ENCODE data around the gene CACNA2D4. TPM values are rescaled to one million over a fixed set of nuclear protein-coding genes. Genes with fewer than 3 reads are reported as not detected.

Gene CACNA2D4
- total and polyA plus RNA-seq, 4 donors = 0.82 to 2.8 (median 1.3) TPM

- WGBS = 75% methylated on average over 18 of the region's 18 CpGs
- Histone ChIP-seq H3K4me3 (ENCODE audit: low read depth in 1 of 3, low read length in 3 of 3) (no peak overlapping the region), H3K9me3 (ENCODE audit: control insufficient read depth in 4 of 4, low read length in 3 of 4) (no peaks in the 10 kb centered on the region), H3K9ac (ENCODE audit: low read depth in 1 of 2, low read length in 2 of 2) (no peak overlapping the region), H3K27ac (ENCODE audit: low read depth in 1 of 2, low read length in 2 of 2) (no peak overlapping the region), H3K4me1 (ENCODE audit: control insufficient read depth in 4 of 4, insufficient read depth in 4 of 4, low read length in 3 of 4) (peaks cover 0 to 3% (median 1%) of the 10 kb centered on the region in 4 donors), H3K27me3 (ENCODE audit: control insufficient read depth in 4 of 4, insufficient read depth in 4 of 4, low read length in 3 of 4) (no peaks in the 10 kb centered on the region), H3K36me3 (ENCODE audit: control insufficient read depth in 4 of 4, insufficient read depth in 3 of 4, low read depth in 1 of 4, low read length in 3 of 4) (no peaks in the 10 kb centered on the region)
- DNase-seq (ENCODE audit: low spot score) = peak; percentile 88
- no peak for TF ChIP-seq ATF3 (IDR thresholded peaks at IDR 0.05)
- peak; percentile 27 for TF ChIP-seq NR2F2 (IDR thresholded peaks at IDR 0.05)
Observed at GRCh38 chr12:1916371-1917171, 1.9 kb downstream of the CACNA2D4 start.

GRCh38 chr12:1915082-1915968 lies 3.1 kb downstream of the CACNA2D4 start:
- H3K4me3 ChIP-seq (ENCODE audit: low read depth in 1 of 3, low read length in 3 of 3) = no peak overlapping the region
- no peaks in the 10 kb centered on the region for H3K9me3 ChIP-seq (ENCODE audit: control insufficient read depth in 4 of 4, low read length in 3 of 4)
- peak; percentile 70 for DNase-seq (ENCODE audit: low spot score)
- no peak overlapping the region for H3K9ac ChIP-seq (ENCODE audit: low read depth in 1 of 2, low read length in 2 of 2)
- no peaks in the 10 kb centered on the region for H3K27me3 ChIP-seq (ENCODE audit: control insufficient read depth in 4 of 4, insufficient read depth in 4 of 4, low read length in 3 of 4)
- H3K27ac ChIP-seq (ENCODE audit: low read depth in 1 of 2, low read length in 2 of 2) = no peak overlapping the region
- no peak for TF ChIP-seq ATF3 (IDR thresholded peaks at IDR 0.05)
- TF ChIP-seq REST (IDR thresholded peaks at IDR 0.05) = no peak
- no peak for TF ChIP-seq HNF4A (conservative IDR thresholded peaks at IDR 0.05)
- no peak for TF ChIP-seq FOXA1 (IDR thresholded peaks at IDR 0.05)
- TF ChIP-seq JUND (IDR thresholded peaks at IDR 0.05) = no peak
- TF ChIP-seq HNF4G (IDR thresholded peaks at IDR 0.05) = no peak
- TF ChIP-seq MAX (IDR thresholded peaks at IDR 0.05) = no peak
- no peak for TF ChIP-seq FOXA2 (IDR thresholded peaks at IDR 0.05)
- no peak for TF ChIP-seq YY1 (IDR thresholded peaks at IDR 0.05)
- TF ChIP-seq NR2F2 (IDR thresholded peaks at IDR 0.05) = no peak
- no peak for TF ChIP-seq RAD21 (IDR thresholded peaks at IDR 0.05)
- TF ChIP-seq GABPA (IDR thresholded peaks at IDR 0.05 in 1 of 2, conservative IDR thresholded peaks at IDR 0.05 in 1 of 2) = no peak
- no peak for TF ChIP-seq EGR1 (IDR thresholded peaks at IDR 0.05; ENCODE audit: low read depth in 2 of 2)
- no peak for TF ChIP-seq TAF1 (conservative IDR thresholded peaks at IDR 0.05)
- TF ChIP-seq SP1 (IDR thresholded peaks at IDR 0.05) = no peak
- TF ChIP-seq CTCF (IDR thresholded peaks at IDR 0.05; ENCODE audit: low read depth, low read length, missing input control) = no peak
- no peak for TF ChIP-seq ZBTB33 (IDR thresholded peaks at IDR 0.05)
- no peak for TF ChIP-seq RXRA (IDR thresholded peaks at IDR 0.05)
- H3K4me1 ChIP-seq (ENCODE audit: control insufficient read depth in 4 of 4, insufficient read depth in 4 of 4, low read length in 3 of 4) = peaks cover 0 to 3% (median 1%) of the 10 kb centered on the region in 4 donors
- 80% methylated on average over 18 of the region's 18 CpGs for WGBS
- H3K36me3 ChIP-seq (ENCODE audit: control insufficient read depth in 4 of 4, insufficient read depth in 3 of 4, low read depth in 1 of 4, low read length in 3 of 4) = no peaks in the 10 kb centered on the region
